Chondrocyte (in vitro differentiated cells): Measurements from ENCODE around the gene SND1. TPM values are rescaled to one million over a fixed set of nuclear protein-coding genes. Genes with fewer than 3 reads are reported as not detected.

Source experiments
- DNase-seq: peaks from one replicate; pipeline ENCODE4 v3.0.0; 2021; ENCODE audit warnings: mixed read lengths, low spot score
- H3K27ac Mint-ChIP-seq: one replicate; pipeline ENCODE4 v1.8.0; 2021; ENCODE audit warnings: mild to moderate bottlenecking, moderate library complexity, mixed read lengths; ENCODE audit not compliant: unreplicated experiment
- H3K27me3 Mint-ChIP-seq: 2 replicates; pipeline ENCODE4 v1.8.0; 2021; ENCODE audit warnings: low read depth, mixed read lengths
- H3K36me3 Mint-ChIP-seq: 2 replicates; pipeline ENCODE4 v1.8.0; 2021; ENCODE audit warnings: low read depth, mixed read lengths
- H3K4me1 Mint-ChIP-seq: 2 replicates; pipeline ENCODE4 v1.8.0; 2021; ENCODE audit warnings: low read depth, mild to moderate bottlenecking, mixed read lengths
- H3K4me3 Mint-ChIP-seq: one replicate; pipeline ENCODE4 v1.8.0; 2021; ENCODE audit warnings: mild to moderate bottlenecking, moderate library complexity, mixed read lengths; ENCODE audit not compliant: unreplicated experiment
- H3K9me3 Mint-ChIP-seq: 2 replicates; pipeline ENCODE4 v1.8.0; 2021; ENCODE audit warnings: low read depth, mixed read lengths
- CTCF ChIP-seq: fragments of 200-600 bp; sonication (generic); IDR thresholded peaks from 2 replicates; pipeline ENCODE4 v1.5.0; 2021; ENCODE audit warnings: antibody characterized with exemption, mild to moderate bottlenecking, moderate library complexity
- total RNA-seq: library from RNA; stranded (reverse); gene quantifications from 3 replicates; pipeline ENCODE4 v1.2.1, GENCODE V29; 2021

SND1 gene
- total RNA-seq, 1 donor from 2014 or later, result 229 TPM

GRCh38 chr7:127644484-127644883 is 7.5 kb upstream of the SND1 start:
- no peak for TF ChIP-seq CTCF
- H3K36me3 Mint-ChIP-seq, result no peaks in the 10 kb centered on the region
- peaks cover 28% of the 10 kb centered on the region for H3K4me1 Mint-ChIP-seq
- H3K27me3 Mint-ChIP-seq, result no peaks in the 10 kb centered on the region
- H3K9me3 Mint-ChIP-seq, result no peaks in the 10 kb centered on the region
- no peak overlapping the region for H3K4me3 Mint-ChIP-seq
- no peak for DNase-seq
- H3K27ac Mint-ChIP-seq, result peak overlapping the region; percentile 75

DNA sequence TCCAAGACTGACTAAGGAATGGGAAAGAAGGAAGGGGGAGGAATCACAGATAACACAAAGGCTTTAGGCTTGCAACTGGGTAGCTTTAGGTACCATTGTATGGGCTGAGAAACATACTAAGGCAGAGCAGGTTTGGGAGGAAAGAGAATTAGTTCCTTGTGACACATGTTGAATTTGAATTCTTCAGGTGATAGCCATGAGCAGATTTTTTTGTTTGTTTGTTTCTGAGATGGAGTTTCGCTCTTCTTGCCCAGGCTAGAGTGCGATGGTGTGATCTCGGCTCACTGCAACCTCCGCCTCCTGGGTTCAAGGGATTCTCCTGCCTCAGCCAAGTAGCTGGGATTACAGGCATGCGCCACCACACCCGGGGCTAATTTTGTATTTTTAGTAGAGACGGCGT is 4.4 kb upstream of the SND1 start:
- H3K36me3 Mint-ChIP-seq, result no peaks in the 10 kb centered on the region
- no peak for TF ChIP-seq CTCF
- H3K4me3 Mint-ChIP-seq, result no peak overlapping the region
- DNase-seq, result no peak
- H3K9me3 Mint-ChIP-seq, result no peaks in the 10 kb centered on the region
- peaks cover 26% of the 10 kb centered on the region for H3K4me1 Mint-ChIP-seq
- H3K27me3 Mint-ChIP-seq, result no peaks in the 10 kb centered on the region
- no peak overlapping the region for H3K27ac Mint-ChIP-seq

- H3K27ac Mint-ChIP-seq, result no peak overlapping the region
- H3K4me3 Mint-ChIP-seq, result no peak overlapping the region
- TF ChIP-seq CTCF, result no peak
- H3K9me3 Mint-ChIP-seq, result no peaks in the 10 kb centered on the region
- no peaks in the 10 kb centered on the region for H3K27me3 Mint-ChIP-seq
- DNase-seq, result no peak
- H3K4me1 Mint-ChIP-seq, result peaks cover 32% of the 10 kb centered on the region
- no peaks in the 10 kb centered on the region for H3K36me3 Mint-ChIP-seq
These were observed 3.0 kb upstream of the SND1 start for GRCh38 chr7:127648986-127649385.

DNA sequence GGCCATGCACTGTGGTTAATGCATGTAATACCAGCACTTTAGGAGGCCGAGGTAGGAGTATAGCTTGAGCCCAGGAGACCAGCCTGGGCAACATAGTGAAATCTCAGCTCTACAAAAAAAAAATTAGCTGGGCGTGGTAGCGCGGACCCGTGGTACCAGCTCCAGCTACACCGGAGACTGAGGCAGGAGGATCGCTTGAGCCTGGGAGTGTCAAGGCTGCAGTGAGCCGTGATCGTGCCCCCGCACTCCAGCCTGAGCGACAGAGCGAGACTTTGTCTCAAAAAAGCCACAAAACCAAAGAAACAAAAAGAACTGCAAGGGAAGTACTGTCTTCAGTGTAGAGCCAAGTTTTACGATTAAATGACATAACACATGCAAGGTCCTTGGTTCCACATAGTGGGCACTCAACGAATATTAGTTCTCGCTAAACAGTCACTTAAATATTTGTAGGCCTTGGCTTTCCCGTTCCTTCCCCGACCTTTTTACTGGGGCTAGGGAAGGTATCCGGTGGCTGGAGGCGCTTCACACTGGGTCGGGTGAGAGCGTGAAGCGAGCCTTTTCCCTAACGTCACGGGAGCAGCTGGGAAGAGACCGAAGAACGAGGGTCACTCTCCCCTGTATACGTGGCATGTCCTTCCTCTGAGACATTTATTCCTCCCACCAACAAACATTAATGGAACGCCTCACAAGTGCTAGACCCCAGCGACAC is 993 bp upstream of the SND1 start:
- Mint-ChIP-seq H3K27ac (peak overlapping the region; percentile 98), H3K27me3 (no peaks in the 10 kb centered on the region), H3K4me3 (peak overlapping the region; percentile 91), H3K9me3 (no peaks in the 10 kb centered on the region), H3K36me3 (no peaks in the 10 kb centered on the region), H3K4me1 (peaks cover 42% of the 10 kb centered on the region)
- no peak for DNase-seq
- TF ChIP-seq CTCF, result peak; percentile 12

DNA sequence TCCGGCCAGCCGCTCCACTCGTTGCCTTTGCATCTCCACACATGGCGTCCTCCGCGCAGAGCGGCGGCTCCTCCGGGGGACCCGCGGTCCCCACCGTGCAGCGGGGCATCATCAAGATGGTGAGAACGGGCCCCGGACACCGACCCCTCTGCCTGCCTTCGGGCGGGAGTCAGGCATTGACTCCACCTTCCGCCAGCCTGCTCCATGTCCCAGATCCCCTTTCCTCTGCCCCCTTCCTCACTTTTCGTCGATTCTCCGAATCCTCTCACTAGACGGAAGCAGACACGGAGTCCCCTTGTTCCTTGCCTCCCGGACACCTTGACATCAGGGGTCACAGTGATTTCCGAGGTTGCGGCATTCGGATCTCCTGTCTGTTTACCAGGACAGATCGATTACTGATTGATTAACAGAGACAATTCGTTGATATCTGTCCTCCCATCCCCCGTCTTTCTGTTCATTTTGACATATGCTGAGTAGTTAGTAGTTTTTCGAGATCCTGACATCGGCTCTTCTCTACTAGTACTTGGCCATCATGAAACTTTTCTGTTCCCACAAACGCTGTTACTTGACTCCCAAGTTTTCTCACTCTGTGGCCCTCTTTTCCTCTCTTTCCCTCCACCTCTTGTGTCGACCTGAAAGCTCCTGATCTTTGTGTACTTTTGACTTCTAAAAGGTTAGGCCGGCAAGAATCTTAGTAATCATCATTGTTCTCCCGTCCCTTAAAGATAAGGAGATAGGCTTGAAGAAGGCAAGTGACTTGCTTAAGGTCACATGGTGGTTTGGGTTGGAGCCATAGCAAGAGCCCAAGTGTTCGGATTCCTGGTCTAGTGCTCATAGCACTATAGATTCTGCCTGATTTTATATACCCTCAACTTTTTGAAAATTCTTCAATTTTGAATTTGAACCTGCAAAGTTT is 597 bp downstream of the SND1 start:
- Mint-ChIP-seq H3K4me1 (peaks cover 54% of the 10 kb centered on the region), H3K9me3 (no peaks in the 10 kb centered on the region), H3K4me3 (peak overlapping the region; percentile 91), H3K27me3 (no peaks in the 10 kb centered on the region), H3K36me3 (peaks cover 3% of the 10 kb centered on the region), H3K27ac (peak overlapping the region; percentile 98)
- no peak for TF ChIP-seq CTCF
- no peak for DNase-seq
